DMS79 treated with DMSO at 0.1 percent for 48 hours (cell line): ENCODE data around the gene PREX1.

Experiments used
- DNase-seq: peaks from one replicate; lab custom pipeline; 2025; lab: John Stamatoyannopoulos, UW

The PREX1 gene

DNA sequence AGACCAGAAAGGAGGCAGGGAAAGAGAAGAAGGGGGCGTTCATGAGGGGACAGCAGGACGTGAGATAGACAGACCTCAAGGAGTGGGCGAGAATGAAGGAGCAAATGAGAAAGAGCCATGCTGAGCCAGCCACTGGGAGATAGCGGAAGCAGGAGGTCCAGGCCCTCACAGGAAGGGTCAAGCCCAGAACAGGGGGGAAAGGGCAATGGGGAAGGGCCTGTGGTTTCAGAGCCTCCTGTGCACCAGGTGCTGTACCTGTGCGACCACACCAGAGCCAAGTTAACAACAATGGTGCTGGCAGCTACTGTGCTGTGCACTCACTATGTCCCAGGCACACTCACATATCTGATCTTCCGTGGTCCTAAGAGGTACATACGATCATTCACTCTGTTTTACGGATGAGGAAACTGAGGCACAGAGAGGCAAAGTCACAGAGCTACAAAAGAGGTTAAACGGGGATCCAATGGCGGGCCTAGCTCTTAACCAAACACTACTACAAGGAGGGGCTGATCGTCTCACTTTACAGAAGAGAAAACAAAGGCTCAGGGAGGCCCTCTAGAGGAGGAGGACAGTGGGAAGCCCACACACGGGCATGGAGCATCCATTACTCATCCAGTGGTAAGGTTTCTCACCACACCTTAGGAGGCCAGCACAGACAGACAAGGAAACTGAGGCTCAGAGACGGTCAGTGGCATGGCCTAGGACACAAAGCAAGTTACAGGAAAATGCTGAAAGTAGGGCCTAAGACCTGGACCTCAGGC is 129.1 kb downstream of the PREX1 start:
- no peak for DNase-seq

DNA sequence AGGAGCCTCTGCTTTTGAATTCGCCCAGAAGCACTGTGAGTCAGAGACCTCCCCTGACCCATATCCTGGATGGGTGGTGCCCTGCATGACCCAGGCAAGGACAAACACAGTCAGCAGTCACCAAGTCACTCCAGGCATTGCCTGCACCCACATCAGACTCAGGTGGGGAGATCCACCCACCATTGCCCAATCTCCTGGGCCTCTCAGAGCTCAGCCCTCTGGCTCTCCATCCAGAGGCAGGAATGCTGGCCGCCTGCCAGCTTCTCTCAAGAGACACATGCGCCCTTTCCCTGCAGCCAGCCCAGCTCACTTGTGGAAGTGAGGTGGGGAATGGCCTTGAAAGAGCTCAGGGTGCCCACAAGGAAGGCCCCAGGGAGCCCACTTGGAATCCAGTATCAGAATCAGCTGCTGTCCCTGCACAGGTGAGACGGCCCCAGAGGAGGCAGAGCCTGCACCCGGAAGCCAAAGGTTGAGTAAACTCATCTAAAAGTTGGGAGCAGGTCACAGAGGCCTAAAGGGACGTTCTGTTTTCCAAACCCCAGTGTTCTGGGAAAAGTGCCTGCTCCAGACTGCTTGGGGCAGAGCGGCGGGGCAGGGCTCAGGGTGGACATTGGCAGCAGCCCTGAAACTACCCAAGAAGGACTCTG is 129.8 kb downstream of the PREX1 start:
- peak; percentile 69 for DNase-seq

DNA sequence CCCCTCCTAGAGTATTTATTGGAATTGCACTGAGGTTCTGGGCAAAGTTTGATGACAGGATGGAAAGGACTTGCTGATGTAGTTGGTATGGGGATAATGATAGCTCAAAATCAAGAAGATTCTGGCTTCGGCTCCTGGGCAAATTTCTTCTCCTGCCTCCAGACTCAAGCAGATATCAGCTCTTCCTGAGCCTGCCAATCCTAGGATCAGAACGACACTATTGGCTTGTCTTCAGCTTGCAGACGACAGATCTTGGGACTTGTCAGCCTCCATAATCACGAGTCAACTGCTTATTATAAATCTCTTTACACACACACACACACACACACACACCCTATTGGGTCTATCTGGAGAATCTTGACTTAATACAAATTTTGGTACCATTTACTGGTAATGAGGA is 131.1 kb downstream of the PREX1 start:
- DNase-seq = no peak

DNA sequence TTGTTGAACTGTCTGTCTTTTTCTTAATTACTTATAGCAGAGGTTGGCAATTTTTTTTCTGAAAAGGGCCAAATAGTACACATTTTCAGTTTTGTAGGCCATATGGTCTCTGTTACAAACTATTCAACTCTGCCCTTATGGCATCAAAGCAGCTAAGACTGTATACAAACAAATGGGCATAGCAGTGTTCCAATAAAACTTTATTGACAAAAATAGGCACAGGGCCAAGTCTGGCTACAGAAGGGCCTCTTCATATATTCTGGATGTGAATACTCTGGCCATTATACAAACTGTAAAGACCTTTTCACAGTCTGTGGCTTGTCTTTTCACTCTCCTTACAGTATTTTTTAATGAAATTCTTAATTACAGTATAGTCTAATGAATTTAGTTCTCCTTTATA is 132.1 kb downstream of the PREX1 start:
- DNase-seq = no peak

DNA sequence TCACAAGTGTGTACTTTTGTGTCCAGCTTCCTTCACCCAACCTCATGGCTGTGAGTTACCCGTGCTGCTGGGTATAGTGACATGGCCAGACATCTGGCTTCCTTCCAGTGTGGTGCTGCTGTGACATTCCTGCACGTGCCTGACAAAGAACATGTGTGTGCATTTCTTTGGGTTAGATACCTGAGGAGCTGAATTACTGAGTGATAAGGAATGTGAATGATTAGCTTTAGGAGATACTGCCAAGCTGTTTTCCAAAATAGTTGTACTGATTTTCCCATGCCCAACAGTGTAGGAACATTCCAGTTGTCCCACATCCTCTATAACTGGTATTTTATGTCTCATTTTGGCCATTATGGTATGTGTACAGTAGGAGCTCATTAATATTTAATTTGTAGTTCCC is 132.5 kb downstream of the PREX1 start:
- DNase-seq = no peak

DNA sequence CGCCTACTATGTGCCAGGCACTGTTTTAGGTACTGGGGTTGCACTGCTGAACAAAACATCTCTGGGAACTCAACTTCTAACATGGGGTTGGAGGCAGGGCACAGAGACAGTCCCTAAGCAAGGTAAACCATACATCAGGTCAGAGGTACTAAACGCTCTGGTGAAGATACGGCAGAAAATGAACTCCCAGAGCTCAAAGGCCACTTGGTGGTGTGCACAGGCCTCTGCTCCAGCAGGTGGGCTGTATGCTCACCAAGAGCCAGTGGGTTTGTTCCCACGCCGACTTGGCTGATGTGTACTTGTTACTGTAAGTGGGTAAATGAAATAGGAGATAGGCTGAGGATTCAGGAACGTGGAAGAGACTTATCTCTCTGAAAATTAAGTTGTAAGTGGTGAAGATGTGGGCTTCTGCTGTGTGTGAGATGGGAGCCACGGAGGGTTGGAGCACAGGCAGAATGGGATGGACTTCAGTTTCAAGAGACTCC is 133.4 kb downstream of the PREX1 start:
- no peak for DNase-seq

DNA sequence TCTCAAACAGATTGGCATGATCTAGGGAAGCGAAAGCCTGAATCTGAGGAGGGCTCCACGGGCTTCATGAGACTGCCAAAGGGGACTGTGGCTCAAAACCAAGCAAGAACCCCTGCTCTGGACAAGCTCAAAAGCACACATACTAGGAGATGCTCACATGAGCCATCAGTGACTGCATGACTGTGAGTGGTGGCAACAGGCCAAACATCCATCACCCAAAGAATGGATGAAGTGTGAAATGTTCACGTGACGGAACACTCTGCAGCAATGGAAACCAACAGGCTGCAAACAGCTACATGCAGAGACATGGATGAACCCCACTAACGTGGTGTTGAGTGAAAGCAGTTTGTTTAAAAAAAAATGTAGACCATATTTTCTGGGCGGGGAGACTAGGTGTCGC is 136.3 kb downstream of the PREX1 start:
- DNase-seq = no peak

DNA sequence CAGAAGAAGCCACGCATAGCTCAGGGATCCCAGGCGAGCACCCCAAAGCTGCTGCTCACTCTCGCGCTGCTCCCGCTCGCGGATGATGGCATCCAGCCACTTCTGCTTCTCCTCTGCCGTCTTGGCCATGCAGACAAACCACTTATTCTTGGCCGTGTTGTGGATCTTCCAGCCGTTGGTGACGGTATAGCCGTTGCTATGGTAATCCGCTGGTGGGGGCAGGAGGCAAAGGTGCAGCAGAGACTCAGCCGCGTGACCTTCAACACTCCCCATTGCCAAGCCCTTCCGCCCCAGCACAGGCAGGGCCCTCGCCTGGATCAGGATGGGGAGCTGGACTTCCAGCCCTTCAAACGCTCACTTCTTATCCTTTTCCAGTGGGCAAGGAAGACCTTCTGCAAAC is 136.9 kb downstream of the PREX1 start:
- DNase-seq = no peak

DNA sequence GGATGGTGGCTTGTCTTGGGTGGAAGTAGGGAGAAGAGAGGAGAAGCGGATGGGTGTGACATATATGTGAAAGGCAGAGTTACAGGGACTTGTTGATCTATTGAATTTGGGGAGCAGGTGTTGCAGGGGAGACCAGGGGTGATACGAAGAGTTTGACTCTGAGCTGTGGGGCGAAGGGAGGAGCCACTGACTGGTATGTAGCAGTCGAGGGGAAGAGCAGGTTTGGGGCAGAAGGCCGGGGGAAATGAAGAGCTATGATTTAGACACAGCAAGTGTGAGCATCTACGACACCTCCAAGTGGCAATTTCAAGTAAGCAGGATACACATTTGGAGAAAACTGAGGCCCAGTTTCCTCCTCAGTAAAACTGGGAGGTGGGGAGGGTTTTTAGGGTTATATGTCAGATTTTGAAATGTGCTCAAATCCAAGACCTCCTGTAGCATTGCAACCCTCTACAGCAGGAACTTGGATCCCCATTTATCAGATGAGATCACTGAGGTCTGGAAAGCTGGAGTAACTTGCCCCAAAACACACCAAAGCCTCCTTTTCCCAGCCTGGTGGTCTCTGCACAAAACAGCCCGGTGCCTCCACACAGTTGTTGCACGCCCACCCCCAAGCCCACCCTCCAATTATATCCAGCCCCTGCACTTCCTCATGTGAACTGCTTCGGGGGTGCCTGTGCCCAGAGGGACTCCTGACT is 137.8 kb downstream of the PREX1 start:
- DNase-seq = no peak

DNA sequence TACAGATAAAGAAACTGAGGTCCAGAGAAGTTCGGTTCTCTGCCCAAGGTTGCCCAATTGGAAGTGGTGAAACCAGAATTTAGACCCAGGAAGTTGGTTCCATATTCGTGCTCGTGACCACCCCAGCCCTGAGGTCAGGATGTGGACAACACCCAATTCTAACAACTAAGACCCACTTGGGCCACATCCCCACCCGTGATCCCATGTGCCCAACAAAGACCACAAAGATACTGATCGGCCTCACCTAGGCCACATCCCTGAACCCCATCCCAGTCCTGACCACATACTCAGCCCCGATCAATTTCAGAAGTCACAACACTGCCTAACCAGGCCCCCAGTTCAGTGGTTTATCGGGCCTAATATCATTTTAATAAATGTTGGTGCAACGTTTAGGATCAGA is 138.4 kb downstream of the PREX1 start:
- DNase-seq = no peak

DNA sequence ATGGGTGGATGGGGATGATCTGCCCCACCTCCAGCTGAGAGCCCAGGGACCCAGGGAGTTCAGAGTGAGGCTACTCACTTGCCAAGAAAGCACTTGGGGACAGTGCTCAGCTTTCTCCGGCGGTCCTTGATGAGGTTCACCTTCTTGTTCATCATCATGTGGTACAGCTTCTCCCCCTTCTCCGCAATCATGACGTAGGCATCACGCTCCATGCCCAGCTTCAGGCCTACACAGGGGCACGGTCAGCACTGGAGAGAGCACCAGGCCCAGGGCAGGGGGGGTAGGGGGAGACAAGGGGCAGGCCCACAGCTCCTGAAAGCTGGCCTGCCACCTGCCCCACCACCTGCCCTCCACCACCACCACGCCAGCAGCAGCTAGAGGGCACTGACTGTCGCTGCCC is 139.2 kb downstream of the PREX1 start:
- no peak for DNase-seq

DNA sequence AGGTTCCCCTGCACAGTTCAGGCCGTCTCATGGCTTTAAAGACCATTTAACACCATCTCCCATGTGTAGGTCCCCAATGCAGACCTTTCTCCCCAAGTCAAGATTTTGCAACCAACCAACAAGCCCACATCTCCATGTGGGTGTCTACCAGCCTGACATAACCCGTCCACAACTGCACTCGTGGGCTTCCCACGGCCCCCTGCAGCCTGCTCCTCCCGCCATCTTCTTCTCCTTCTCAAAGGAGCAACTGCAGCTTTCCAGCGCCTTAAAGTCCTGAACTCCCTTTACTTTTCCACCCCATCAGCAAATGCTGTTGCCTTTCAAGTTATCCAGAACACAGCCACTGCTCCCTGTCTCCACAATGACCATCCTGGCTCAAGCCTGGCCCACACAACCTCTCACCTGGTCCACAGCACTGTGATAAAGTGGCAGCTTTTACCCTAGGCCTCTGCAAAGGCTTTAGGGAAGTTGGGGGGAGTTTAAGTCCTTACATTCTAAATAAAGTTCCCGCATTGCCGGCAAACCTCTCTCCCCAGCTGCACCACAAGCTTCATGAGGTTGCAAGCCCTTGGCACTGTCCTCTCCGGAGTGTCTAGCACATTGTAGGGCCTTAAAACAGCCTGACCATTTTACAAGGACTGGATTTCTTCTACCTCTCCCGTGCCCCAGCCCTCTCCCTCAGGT is 140.5 kb downstream of the PREX1 start:
- no peak for DNase-seq

DNA sequence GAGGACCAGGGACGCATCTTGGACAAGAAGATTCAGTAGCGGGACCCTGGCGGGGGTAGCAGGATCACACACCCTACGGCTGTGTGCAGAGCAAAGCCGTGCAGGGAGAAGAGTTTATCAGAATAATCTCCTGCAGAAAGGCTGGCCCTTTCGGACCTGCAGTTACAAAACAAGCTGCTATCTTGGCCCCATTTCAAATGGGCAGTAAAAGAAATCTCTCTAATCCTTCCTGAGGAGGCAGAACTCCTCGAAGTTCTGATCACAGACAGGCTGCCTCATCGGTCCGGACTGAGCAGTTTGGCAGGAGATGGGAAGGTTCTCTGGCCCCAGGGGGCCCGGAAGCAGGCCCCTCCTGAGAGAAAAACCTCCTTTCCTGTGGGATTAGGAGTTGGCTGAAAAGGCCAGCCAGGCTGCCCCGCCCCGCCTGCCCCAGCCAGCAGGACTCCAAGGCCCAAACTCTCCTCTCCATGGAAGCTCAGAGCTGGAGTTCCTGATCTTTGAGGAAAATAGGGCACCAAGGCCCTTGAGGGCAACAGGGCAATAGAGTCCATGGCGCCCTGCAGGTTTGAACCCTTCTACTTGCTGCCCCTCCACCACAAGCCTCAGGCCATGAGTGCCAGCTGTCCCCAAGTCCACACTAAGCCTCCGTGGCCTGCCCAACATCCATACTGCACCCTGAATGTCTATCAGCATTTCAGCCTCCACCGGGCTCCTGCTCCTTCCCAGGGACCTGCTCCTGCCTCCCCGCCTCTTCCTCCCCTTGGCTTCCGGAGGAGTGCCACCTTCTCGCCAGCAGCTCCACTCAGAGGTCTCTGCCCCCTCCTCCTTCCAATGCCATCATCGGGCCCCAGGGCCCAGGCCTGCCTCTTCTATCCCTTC is 141.3 kb downstream of the PREX1 start:
- DNase-seq = no peak

DNA sequence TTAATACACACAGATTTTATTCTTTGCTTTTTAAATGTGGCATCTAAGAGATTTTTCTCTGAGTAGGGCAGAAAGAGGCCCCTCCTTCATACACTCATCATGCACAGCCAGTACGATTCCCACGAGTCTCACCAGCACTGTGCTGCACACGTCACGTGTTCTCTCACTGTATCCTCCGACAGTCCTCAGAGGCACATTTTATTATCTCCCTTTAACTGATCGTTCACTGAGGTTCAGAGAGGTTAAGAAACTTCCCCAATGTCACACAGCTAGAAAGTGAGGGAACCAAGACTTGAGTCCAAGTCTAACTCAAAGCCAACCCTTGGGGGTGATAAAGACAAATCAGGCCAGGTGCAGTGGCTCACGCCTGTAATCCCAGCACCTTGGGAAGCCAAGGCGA is 142.5 kb downstream of the PREX1 start:
- no peak for DNase-seq

DNA sequence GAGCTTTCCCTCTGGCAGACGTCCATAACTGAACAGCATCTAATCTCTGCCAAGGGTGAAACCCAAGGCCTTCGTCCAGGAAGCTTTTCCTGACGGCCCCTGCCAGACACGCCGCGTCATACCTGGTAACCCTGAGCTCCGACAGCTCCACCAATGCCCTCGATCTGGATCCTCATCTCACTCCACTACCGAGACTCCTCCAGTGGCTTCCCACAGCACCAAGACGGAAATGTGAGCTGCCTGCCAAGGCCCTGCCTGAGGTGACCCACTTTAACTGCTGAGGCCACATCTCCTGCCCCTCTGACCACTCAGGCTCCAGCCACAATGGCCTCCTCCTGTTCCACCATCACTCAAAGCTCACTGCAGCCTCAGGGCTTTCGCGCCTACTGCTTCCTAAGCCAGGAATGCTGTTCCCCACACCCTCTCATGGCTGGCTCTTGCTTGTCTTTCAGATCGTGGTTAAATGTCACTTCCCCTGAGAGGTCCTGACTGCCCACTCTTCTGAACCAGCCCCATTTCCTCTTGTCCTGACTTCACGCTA is 143.2 kb downstream of the PREX1 start:
- DNase-seq = peak; percentile 38

DNA sequence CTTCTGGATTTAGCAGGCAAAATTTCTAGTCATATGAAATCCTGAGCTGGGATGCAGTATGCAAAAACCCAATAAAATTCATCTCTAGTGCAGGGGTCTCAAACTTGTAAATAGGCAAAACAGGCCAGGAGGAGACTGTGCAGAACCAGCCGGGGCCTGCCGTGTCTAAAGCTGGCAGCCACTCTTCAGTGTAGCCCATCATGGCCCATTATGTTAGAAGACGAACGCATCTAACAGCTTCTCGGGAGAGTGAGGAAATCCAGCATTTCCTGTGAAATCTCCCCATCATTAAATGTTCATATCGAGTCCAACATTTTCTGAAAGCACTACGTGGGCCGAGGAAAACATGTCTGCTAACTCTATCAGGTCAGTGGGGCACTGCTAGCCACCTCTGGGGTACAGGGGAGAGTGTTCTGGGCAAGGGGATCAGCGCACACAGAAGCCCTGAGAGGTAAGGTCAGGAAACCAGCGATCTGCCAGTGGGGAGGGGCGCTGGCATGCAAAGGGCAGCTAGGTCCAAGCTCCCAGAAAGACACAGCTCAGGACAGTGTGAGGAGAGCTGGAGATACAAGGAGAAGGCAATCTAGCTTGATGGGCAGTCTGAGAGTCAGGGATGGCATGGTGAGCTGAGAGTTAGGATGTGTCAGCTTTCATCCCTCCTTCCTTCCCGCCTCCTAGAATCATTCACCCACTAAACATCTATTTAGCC is 144.2 kb downstream of the PREX1 start:
- DNase-seq = peak; percentile 11

DNA sequence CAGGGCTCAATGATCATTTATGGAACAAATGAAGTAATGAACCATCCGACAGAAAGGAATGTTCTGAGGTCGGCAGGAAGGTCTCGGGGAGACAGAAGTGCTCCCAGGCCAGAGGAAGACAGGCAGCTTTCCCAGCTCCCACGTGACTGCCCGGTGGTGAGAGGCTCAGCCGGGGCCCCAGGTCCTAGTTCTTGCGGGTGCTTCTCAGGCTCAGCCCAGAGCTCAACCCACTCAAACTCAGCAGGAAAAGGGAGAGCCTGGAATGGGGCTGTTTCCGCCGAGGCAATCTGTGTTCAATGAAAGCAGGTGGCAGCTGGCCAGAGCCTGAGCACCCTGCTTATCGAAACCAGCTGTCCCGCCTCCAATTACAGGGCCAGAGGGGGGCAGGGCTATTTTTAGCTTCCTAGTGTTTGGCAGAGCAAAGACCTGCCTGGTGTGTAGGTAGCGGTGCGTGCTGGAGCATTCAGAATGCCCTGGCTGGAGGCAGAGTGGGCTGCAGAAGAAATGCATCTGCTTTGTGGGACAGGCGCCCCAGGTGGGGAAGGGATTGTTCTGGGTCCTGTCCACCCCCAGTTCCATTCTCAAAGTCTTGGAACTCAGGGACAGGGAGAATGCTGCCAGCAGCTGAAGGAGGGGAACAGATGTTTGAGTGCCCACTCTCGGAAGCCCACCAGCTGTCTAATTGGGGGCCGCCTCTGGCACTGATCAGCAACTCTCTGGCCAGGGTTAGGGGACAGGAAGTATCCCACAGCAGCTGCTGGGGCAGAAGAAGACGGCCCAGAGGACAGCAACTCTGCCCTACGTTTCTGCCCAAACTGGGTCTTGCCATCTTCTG is 145.1 kb downstream of the PREX1 start:
- peak; percentile 96 for DNase-seq

DNA sequence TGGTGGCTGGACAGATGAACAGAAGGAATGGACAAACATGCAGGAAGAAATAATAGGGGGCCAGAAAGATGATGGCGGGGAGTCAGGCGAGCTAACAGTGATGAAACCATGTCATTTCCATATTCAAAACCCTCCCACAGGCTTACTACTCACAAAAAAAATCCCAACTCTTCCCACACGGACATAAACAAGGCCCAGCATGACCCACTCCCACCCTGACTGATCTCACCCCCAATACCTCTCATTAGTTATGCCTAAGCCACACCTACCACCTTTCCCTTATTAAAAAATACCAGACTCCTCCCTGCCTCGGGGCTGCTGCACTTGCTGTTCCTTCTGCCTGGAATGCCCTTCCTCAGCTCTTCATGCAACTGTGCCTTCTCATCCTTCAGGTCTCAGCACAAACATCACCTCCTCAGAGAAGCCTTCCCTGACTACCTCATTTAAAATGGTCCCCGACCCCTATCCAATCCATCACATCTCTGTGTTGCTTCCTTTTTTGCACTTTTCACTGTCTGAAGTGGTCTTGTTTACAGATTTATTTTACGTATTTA is 145.8 kb downstream of the PREX1 start:
- no peak for DNase-seq

DNA sequence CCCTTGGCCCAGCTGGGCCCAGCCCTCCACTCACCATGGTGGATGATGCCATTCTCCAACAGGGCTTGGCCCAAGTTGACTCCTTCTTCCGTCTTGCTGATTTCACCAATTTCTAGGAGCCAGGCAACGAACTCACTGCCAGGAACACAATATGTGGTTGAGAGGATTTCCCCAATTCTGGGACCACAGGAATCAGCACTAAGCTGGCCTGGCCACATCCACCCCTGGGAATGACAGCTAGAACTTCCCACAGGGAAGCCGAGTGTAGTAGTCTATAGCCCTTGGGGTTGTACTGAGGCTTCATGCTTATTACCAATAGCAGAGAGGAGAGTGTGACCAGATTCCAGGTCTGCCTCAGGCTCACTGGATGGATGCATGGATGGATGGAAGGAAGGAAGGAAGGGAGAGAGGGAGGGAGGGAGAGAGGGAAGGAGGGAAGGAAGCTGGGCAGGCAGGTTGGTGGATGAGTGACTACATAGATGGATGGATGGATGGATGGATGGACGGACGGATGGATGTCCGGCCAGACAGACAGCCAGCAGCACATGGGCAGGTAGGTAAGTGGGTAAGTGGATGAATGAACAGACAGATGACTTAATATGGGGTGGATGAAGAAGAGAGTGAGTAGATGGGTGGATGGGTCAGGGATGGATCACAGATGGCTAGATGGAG is 146.5 kb downstream of the PREX1 start:
- DNase-seq = no peak
